Upper lobe of right lung (tissue), 1 donor: ENCODE results near the gene CXCR5. TPM values are rescaled to one million over a fixed set of nuclear protein-coding genes. Genes with fewer than 3 reads are reported as not detected.

Source experiments
- ATAC-seq: fragments of 200-7000 bp; cut with Tn5 transposase; one replicate; pipeline ENCODE4 v1.9.1; 2020; ENCODE audit warnings: mild to moderate bottlenecking, moderate library complexity
- DNase-seq: peaks from one replicate; pipeline ENCODE4 v3.0.0-alpha.2; 2020
- H3K27ac ChIP-seq: fragments of 200-600 bp; one replicate; pipeline ENCODE4 v1.8.0; 2022
- H3K27me3 ChIP-seq: fragments of 200-600 bp; one replicate; pipeline ENCODE4 v1.8.0; 2022; ENCODE audit warnings: mild to moderate bottlenecking
- H3K36me3 ChIP-seq: fragments of 200-600 bp; one replicate; pipeline ENCODE4 v1.8.0; 2022
- H3K4me1 ChIP-seq: fragments of 200-600 bp; one replicate; pipeline ENCODE4 v1.8.0; 2022
- H3K4me3 ChIP-seq: fragments of 200-600 bp; one replicate; pipeline ENCODE4 v1.8.0; 2022; ENCODE audit warnings: mild to moderate bottlenecking
- H3K9me3 ChIP-seq: fragments of 200-600 bp; one replicate; pipeline ENCODE4 v1.8.0; 2022
- CTCF ChIP-seq: fragments of 200-600 bp; IDR thresholded peaks from one replicate; pipeline ENCODE4 v1.8.0; 2022; ENCODE audit warnings: antibody characterized with exemption
- intact Hi-C: fragments of 100-400 bp; cut with DNase I; formaldehyde crosslinking; loops from one replicate; pipeline ENCODE4 v1.11.0; 2022
- total RNA-seq: library from RNA; stranded (reverse); fragmentation: NEBNext Ultra II Directional; extraction: Animal tissue kit (Norgen Biotek cat#: 25700); gene quantifications from one replicate; pipeline ENCODE4 v1.2.1, GENCODE V29; 2021
- donor health status: DM: no; HTN: yes; CAD: no; lungs with severe emphysema.

The CXCR5 gene
- total RNA-seq, 1 donor from 2014 or later: not detected

GRCh38 chr11:118870396-118871343 lies 13.0 kb upstream of the CXCR5 start:
- no peaks in the 10 kb centered on the region for H3K27me3 ChIP-seq
- DNase-seq (peak; percentile 69), ATAC-seq (peak; percentile 73)
- H3K27ac ChIP-seq: peak overlapping the region; percentile 94
- intact Hi-C loops: no loop called here
- H3K4me3 ChIP-seq: peak overlapping the region; percentile 23
- H3K36me3 ChIP-seq: no peaks in the 10 kb centered on the region
- H3K4me1 ChIP-seq: peaks cover 16% of the 10 kb centered on the region
- TF ChIP-seq CTCF: no peak
- H3K9me3 ChIP-seq: no peaks in the 10 kb centered on the region

- ATAC-seq (no peak), DNase-seq (no peak)
- intact Hi-C loops: no loop called here
Measured at GRCh38 chr11:118872403-118872821, 11.3 kb upstream of the CXCR5 start.

GRCh38 chr11:118873804-118874203 lies 9.9 kb upstream of the CXCR5 start:
- no peak for ATAC-seq
- no peak for TF ChIP-seq CTCF
- Histone ChIP-seq H3K36me3 (no peaks in the 10 kb centered on the region), H3K27ac (no peak overlapping the region), H3K4me3 (no peak overlapping the region), H3K27me3 (no peaks in the 10 kb centered on the region), H3K4me1 (peaks cover 21% of the 10 kb centered on the region), H3K9me3 (no peaks in the 10 kb centered on the region)
- intact Hi-C loops: no loop called here
- no peak for DNase-seq

More at GRCh38 chr11:118872403-118872821, 11.3 kb upstream of the CXCR5 start:
- no peaks in the 10 kb centered on the region for H3K36me3 ChIP-seq
- H3K4me3 ChIP-seq: no peak overlapping the region
- peaks cover 19% of the 10 kb centered on the region for H3K4me1 ChIP-seq
- no peaks in the 10 kb centered on the region for H3K9me3 ChIP-seq
- no peaks in the 10 kb centered on the region for H3K27me3 ChIP-seq
- H3K27ac ChIP-seq: no peak overlapping the region
- no peak for TF ChIP-seq CTCF

- intact Hi-C loops: no loop called here
- Histone ChIP-seq H3K27me3 (no peaks in the 10 kb centered on the region), H3K4me1 (peaks cover 5% of the 10 kb centered on the region), H3K27ac (no peak overlapping the region), H3K36me3 (no peaks in the 10 kb centered on the region), H3K9me3 (no peaks in the 10 kb centered on the region), H3K4me3 (no peak overlapping the region)
- no peak for DNase-seq
- TF ChIP-seq CTCF: no peak
- no peak for ATAC-seq
Measured at GRCh38 chr11:118876286-118876685, 7.4 kb upstream of the CXCR5 start.

- intact Hi-C loops: no loop called here
- no peak for TF ChIP-seq CTCF
- Histone ChIP-seq H3K36me3 (no peaks in the 10 kb centered on the region), H3K27me3 (no peaks in the 10 kb centered on the region), H3K9me3 (no peaks in the 10 kb centered on the region), H3K4me1 (peaks cover 5% of the 10 kb centered on the region), H3K4me3 (no peak overlapping the region), H3K27ac (no peak overlapping the region)
- no peak for DNase-seq
- ATAC-seq: no peak
Measured at GRCh38 chr11:118877487-118878162, 6.1 kb upstream of the CXCR5 start.
